Prostate gland (tissue), 2 donors: ENCODE results near the gene TEKT2. TPM values are rescaled to one million over a fixed set of nuclear protein-coding genes. Genes with fewer than 3 reads are reported as not detected.

Experiments
- DNase-seq: peaks from one replicate; pipeline ENCODE4 v3.0.0-alpha.2; 2019; ENCODE audit warnings: low spot score
- H3K27ac ChIP-seq, 2 donors: fragments of 200-600 bp; sonication (generic); 2 replicates each; pipeline ENCODE4 v1.5.1; 2017 to 2019
- H3K27me3 ChIP-seq: fragments of 200-600 bp; sonication (generic); replicated peaks from 2 replicates; pipeline ENCODE4 v1.5.1; 2019; ENCODE audit not compliant: insufficient read depth
- H3K36me3 ChIP-seq, 2 donors: fragments of 200-600 bp; sonication (generic); 1 replicate in 1 of 2; 2 replicates in 1 of 2; pipeline versions ENCODE4 v1.5.1 to v1.8.1; 2017 to 2019
- H3K4me1 ChIP-seq: fragments of 200-600 bp; sonication (generic); replicated peaks from 2 replicates; pipeline ENCODE4 v1.5.1; 2019
- H3K4me3 ChIP-seq, 2 donors: fragments of 200-600 bp; sonication (generic); 2 replicates each; pipeline ENCODE4 v1.5.1; 2017 to 2019
- H3K9me3 ChIP-seq: fragments of 200-600 bp; sonication (generic); 2 replicates; pipeline ENCODE4 v1.5.1; 2017
- CTCF ChIP-seq, 4 experiments: fragments of 200-600 bp in 2 of 4; fragments of 450-650 bp in 2 of 4; sonication (generic) in 2 of 4; IDR thresholded peaks; 1 replicate in 3 of 4; 2 replicates in 1 of 4; pipeline ENCODE4 v1.5.1; 2016 to 2019; ENCODE audit warnings: antibody characterized with exemption in 4 of 4, mild to moderate bottlenecking in 2 of 4, moderate library complexity in 2 of 4
- POLR2A ChIP-seq: fragments of 450-650 bp; IDR thresholded peaks from one replicate; pipeline ENCODE4 v1.6.1; 2016; ENCODE audit warnings: antibody characterized with exemption, mild to moderate bottlenecking
- POLR2AphosphoS5 ChIP-seq: sonication (generic); formaldehyde crosslinking; IDR thresholded peaks from one replicate; pipeline ENCODE4 v1.6.1; 2017; ENCODE audit warnings: antibody characterized with exemption
- WGBS: methylation state at CpG from one replicate; pipeline ENCODE4 v1.1.5; 2018; 5-methylcytosine and 5-hydroxymethylcytosine counted together
- intact Hi-C: fragments of 100-400 bp; cut with DNase I; formaldehyde crosslinking; loops from one replicate; pipeline ENCODE4 v1.14.2; 2022
- total RNA-seq, 2 donors: library from RNA; depleted of rRNA; stranded (reverse); fragments of >200 nt; gene quantifications; one replicate each; pipeline ENCODE4 v1.1.0, GENCODE V29; 2016

Gene TEKT2
- total RNA-seq, 2 donors from 2014 or later, result 0.77 to 6.0 TPM

- Histone ChIP-seq H3K4me1 (no peaks in the 10 kb centered on the region), H3K27me3 (no peaks in the 10 kb centered on the region), H3K9me3 (no peaks in the 10 kb centered on the region), H3K27ac (peak overlapping the region; percentile 10 to 55), H3K36me3 (no peaks in the 10 kb centered on the region), H3K4me3 (no peak overlapping the region)
- no peak for DNase-seq
- intact Hi-C loops, result no loop called here
- TF ChIP-seq POLR2AphosphoS5 (no peak), POLR2A (no peak), CTCF (IDR thresholded peaks at IDR 0.05) (no peak)
Observed at GRCh38 chr1:36135796-36136195, 51.9 kb downstream of the TEKT2 start.

- H3K27me3 ChIP-seq, result no peaks in the 10 kb centered on the region
- H3K9me3 ChIP-seq, result no peaks in the 10 kb centered on the region
- no peaks in the 10 kb centered on the region for H3K4me1 ChIP-seq
- peak overlapping the region; percentile 10 to 55 for H3K27ac ChIP-seq
- intact Hi-C loops, result no loop called here
- peak; percentile 77 for DNase-seq
- no peak overlapping the region for H3K4me3 ChIP-seq
- H3K36me3 ChIP-seq, result no peaks in the 10 kb centered on the region
- WGBS, result 6% methylated on average over 1 of the region's 1 CpG
- TF ChIP-seq CTCF (IDR thresholded peaks at IDR 0.05) (no peak), POLR2A (no peak), POLR2AphosphoS5 (peak; percentile 64)
Observed at GRCh38 chr1:36136535-36136934, 52.6 kb downstream of the TEKT2 start.

- TF ChIP-seq CTCF (IDR thresholded peaks at IDR 0.05) (no peak), POLR2AphosphoS5 (no peak), POLR2A (no peak)
- Histone ChIP-seq H3K9me3 (no peaks in the 10 kb centered on the region), H3K27ac (peak overlapping the region in 1 of 2 donors; percentile 55), H3K4me3 (no peak overlapping the region), H3K4me1 (no peaks in the 10 kb centered on the region), H3K36me3 (no peaks in the 10 kb centered on the region), H3K27me3 (no peaks in the 10 kb centered on the region)
- DNase-seq, result no peak
- intact Hi-C loops, result no loop called here
- 73% methylated on average over 5 of the region's 5 CpGs for WGBS
Observed at GRCh38 chr1:36137226-36137625, 53.3 kb downstream of the TEKT2 start.

- Histone ChIP-seq H3K4me3 (no peak overlapping the region), H3K36me3 (no peaks in the 10 kb centered on the region), H3K27ac (no peak overlapping the region), H3K4me1 (no peaks in the 10 kb centered on the region), H3K9me3 (no peaks in the 10 kb centered on the region), H3K27me3 (no peaks in the 10 kb centered on the region)
- intact Hi-C loops, result no loop called here
- WGBS, result 77% methylated on average over 3 of the region's 3 CpGs
- DNase-seq, result no peak
- TF ChIP-seq CTCF (IDR thresholded peaks at IDR 0.05) (no peak), POLR2A (no peak), POLR2AphosphoS5 (no peak)
Observed at GRCh38 chr1:36137776-36138175, 53.9 kb downstream of the TEKT2 start.

Other genes starting within 250 kb of the TEKT2 start
- gene AGO1, start 200.9 kb upstream of the TEKT2 start, total RNA-seq, result 10 to 100 TPM; 31.8 to 52.0 TPM
- 10 to 100 TPM; 19.4 to 32.7 TPM for gene AGO3, start 153.0 kb upstream of the TEKT2 start, total RNA-seq
- 10 to 100 TPM; 50.7 to 70.0 TPM for gene ADPRS, start 4.8 kb downstream of the TEKT2 start, total RNA-seq
- gene COL8A2, start 41.1 kb downstream of the TEKT2 start, total RNA-seq, result 10 to 100 TPM in 1 of 2 donors, 1 to 10 TPM in 1; 7.9 to 10.7 TPM
- 10 to 100 TPM; 90.0 to 92.5 TPM for gene TRAPPC3, start 65.4 kb downstream of the TEKT2 start, total RNA-seq
- 100 to 1,000 TPM in 1 of 2 donors, 10 to 100 TPM in 1; 97.3 to 132 TPM for gene MAP7D1, start 72.1 kb downstream of the TEKT2 start, total RNA-seq
- 100 to 1,000 TPM; 100 to 123 TPM for gene THRAP3, start 140.3 kb downstream of the TEKT2 start, total RNA-seq
- gene SH3D21, start 222.3 kb downstream of the TEKT2 start, total RNA-seq, result 10 to 100 TPM in 1 of 2 donors, 1 to 10 TPM in 1; 8.1 to 10.6 TPM
- 10 to 100 TPM; 67.1 to 78.7 TPM for gene EVA1B, start 239.6 kb downstream of the TEKT2 start, total RNA-seq